Large intestine (tissue), 3 donors: ENCODE data around the gene CNTN4. TPM values are rescaled to one million over a fixed set of nuclear protein-coding genes. Genes with fewer than 3 reads are reported as not detected.
A peak's percentile ranks its signal among the peaks of the same experiment; 100 is the strongest.

ENCODE experiments used
- DNase-seq, 2 donors: peaks; one replicate each; pipeline versions ENCODE4 v3.0.0 to v3.0.0-alpha.2; 2013
- H3K27ac ChIP-seq: one replicate; pipeline ENCODE4 v1.5.1; 2013; ENCODE audit warnings: low read length
- H3K27me3 ChIP-seq: 2 replicates; pipeline ENCODE4 v1.6.1; 2013; ENCODE audit warnings: low read length; ENCODE audit not compliant: control insufficient read depth, insufficient read depth
- H3K36me3 ChIP-seq: 2 replicates; pipeline ENCODE4 v1.6.1; 2013; ENCODE audit warnings: low read length; ENCODE audit not compliant: control insufficient read depth, insufficient read depth
- H3K4me1 ChIP-seq: one replicate; pipeline ENCODE4 v1.6.1; 2013; ENCODE audit warnings: low read length; ENCODE audit not compliant: control insufficient read depth, insufficient read depth
- H3K4me3 ChIP-seq: one replicate; pipeline ENCODE4 v1.5.1; 2013; ENCODE audit warnings: low read length
- H3K9me3 ChIP-seq: one replicate; pipeline ENCODE4 v1.6.1; 2013; ENCODE audit warnings: mild to moderate bottlenecking, low read depth, low read length, moderate library complexity; ENCODE audit not compliant: control insufficient read depth
- WGBS: methylation state at CpG from one replicate; pipeline ENCODE4 v1.1.5; 2013; ENCODE audit warnings: low lambda C conversion rate; ENCODE audit not compliant: insufficient coverage; 5-methylcytosine and 5-hydroxymethylcytosine counted together
- polyA plus RNA-seq: library from polyadenylated mRNA; unstranded; fragments of 120-200 nt; gene quantifications from one replicate; pipeline ENCODE4 v1.2.1, GENCODE V29; 2013

Gene CNTN4
- polyA plus RNA-seq, 1 donor: 9.3 TPM

GRCh38 chr3:2247831-2248230 is 149.2 kb downstream of the CNTN4 start:
- Histone ChIP-seq H3K9me3 (no peaks in the 10 kb centered on the region), H3K27me3 (no peaks in the 10 kb centered on the region), H3K4me1 (no peaks in the 10 kb centered on the region), H3K36me3 (no peaks in the 10 kb centered on the region), H3K27ac (no peak overlapping the region), H3K4me3 (no peak overlapping the region)
- WGBS: 88% methylated on average over 1 of the region's 4 CpGs
- DNase-seq: no peak

DNA sequence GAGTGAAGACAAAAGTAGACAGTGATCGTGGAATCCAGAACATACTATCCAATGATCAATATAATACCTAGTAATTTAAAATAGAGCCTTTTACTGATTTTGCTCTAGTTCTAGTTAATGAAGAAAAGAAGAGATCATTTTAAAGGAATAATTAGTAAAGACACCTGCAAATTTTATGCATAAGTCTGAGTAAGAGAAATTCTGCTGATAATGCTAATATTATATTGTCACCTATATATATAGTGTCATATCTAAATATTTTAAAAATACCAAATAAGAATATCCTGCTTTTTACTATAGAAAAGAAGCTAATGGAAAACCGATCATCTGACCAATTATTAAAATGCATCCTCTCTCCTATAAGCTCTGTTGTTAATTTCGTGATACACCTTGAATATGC is 152.1 kb downstream of the CNTN4 start:
- WGBS: 100% methylated on average over 2 of the region's 3 CpGs
- Histone ChIP-seq H3K27me3 (no peaks in the 10 kb centered on the region), H3K9me3 (no peaks in the 10 kb centered on the region), H3K4me1 (no peaks in the 10 kb centered on the region), H3K4me3 (no peak overlapping the region), H3K36me3 (no peaks in the 10 kb centered on the region), H3K27ac (no peak overlapping the region)
- no peak for DNase-seq

GRCh38 chr3:2261747-2262146 is 163.1 kb downstream of the CNTN4 start:
- H3K9me3 ChIP-seq: no peaks in the 10 kb centered on the region
- H3K27ac ChIP-seq: no peak overlapping the region
- WGBS: 93% methylated on average over 3 of the region's 3 CpGs
- no peak overlapping the region for H3K4me3 ChIP-seq
- H3K36me3 ChIP-seq: no peaks in the 10 kb centered on the region
- H3K27me3 ChIP-seq: no peaks in the 10 kb centered on the region
- no peak for DNase-seq
- no peaks in the 10 kb centered on the region for H3K4me1 ChIP-seq

GRCh38 chr3:2262204-2262603 is 163.5 kb downstream of the CNTN4 start:
- Histone ChIP-seq H3K27me3 (no peaks in the 10 kb centered on the region), H3K4me1 (no peaks in the 10 kb centered on the region), H3K27ac (no peak overlapping the region), H3K9me3 (no peaks in the 10 kb centered on the region), H3K36me3 (no peaks in the 10 kb centered on the region), H3K4me3 (no peak overlapping the region)
- no CpG with 5 or more reads among the region's 4 CpGs for WGBS
- DNase-seq: no peak

- DNase-seq: no peak
- Histone ChIP-seq H3K27me3 (no peaks in the 10 kb centered on the region), H3K4me1 (no peaks in the 10 kb centered on the region), H3K36me3 (no peaks in the 10 kb centered on the region), H3K27ac (no peak overlapping the region), H3K9me3 (no peaks in the 10 kb centered on the region), H3K4me3 (no peak overlapping the region)
- WGBS: no CpG with 5 or more reads among the region's 1 CpG
These were observed 167.9 kb downstream of the CNTN4 start for GRCh38 chr3:2266606-2267005.

DNA sequence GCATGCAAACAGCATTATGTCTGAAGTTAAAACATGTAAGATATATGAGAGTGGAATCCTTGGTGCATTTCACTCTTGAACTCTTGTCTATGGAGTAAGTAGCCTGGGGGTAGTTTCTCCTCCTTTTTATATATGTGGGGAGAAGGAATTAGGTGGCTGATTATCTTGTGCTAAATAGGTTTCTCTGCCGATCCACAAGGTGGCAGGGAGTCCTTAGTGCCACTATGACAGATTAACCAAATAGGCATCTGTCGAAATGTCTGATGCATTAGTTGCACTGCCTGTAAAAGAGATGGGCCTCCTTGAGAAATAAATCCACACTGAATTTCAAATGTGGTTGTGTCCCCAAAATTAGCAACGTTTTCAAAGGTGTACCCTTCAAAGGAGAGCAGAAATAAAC is 170.1 kb downstream of the CNTN4 start:
- no CpG with 5 or more reads among the region's 3 CpGs for WGBS
- Histone ChIP-seq H3K4me1 (no peaks in the 10 kb centered on the region), H3K4me3 (no peak overlapping the region), H3K36me3 (no peaks in the 10 kb centered on the region), H3K27ac (no peak overlapping the region), H3K27me3 (no peaks in the 10 kb centered on the region), H3K9me3 (no peaks in the 10 kb centered on the region)
- DNase-seq: no peak

- Histone ChIP-seq H3K4me3 (no peak overlapping the region), H3K9me3 (no peaks in the 10 kb centered on the region), H3K27me3 (no peaks in the 10 kb centered on the region), H3K27ac (no peak overlapping the region), H3K36me3 (no peaks in the 10 kb centered on the region), H3K4me1 (no peaks in the 10 kb centered on the region)
- WGBS: no CpG with 5 or more reads among the region's 1 CpG
- no peak for DNase-seq
These were observed 175.9 kb downstream of the CNTN4 start for GRCh38 chr3:2274526-2274925.

- Histone ChIP-seq H3K27ac (no peak overlapping the region), H3K36me3 (no peaks in the 10 kb centered on the region), H3K4me3 (no peak overlapping the region)
These were observed 185.2 kb downstream of the CNTN4 start for GRCh38 chr3:2283818-2284217.

GRCh38 chr3:2300938-2301337 is 202.3 kb downstream of the CNTN4 start:
- no peak overlapping the region for H3K4me3 ChIP-seq
- H3K27ac ChIP-seq: no peak overlapping the region
- no peak for DNase-seq
- H3K4me1 ChIP-seq: no peaks in the 10 kb centered on the region
- H3K27me3 ChIP-seq: no peaks in the 10 kb centered on the region
- no peaks in the 10 kb centered on the region for H3K36me3 ChIP-seq
- H3K9me3 ChIP-seq: no peaks in the 10 kb centered on the region
- WGBS: no CpG with 5 or more reads among the region's 3 CpGs

More at GRCh38 chr3:2283818-2284217, 185.2 kb downstream of the CNTN4 start:
- Histone ChIP-seq H3K4me1 (no peaks in the 10 kb centered on the region), H3K27me3 (no peaks in the 10 kb centered on the region), H3K9me3 (no peaks in the 10 kb centered on the region)
- DNase-seq: no peak

DNA sequence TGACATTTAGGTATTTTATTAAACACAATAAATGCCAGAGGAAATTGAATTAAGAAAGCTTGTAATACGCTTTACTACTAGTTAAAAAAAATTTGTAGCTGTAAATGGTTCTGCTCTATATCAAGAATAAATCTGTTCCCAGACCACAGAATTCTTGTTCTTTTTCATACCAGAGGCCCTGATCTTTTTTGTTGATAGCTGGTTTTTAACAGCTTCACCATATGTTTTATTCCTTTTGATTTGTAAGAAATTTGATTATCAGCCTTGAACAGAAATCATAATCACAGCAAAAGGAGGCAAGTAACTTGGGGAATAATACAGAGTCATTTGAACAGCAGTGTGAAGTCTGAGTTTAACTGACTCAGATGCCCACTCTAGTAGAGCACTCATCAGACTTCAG is 202.7 kb downstream of the CNTN4 start:
- H3K27ac ChIP-seq: no peak overlapping the region
- DNase-seq: no peak
- no peaks in the 10 kb centered on the region for H3K36me3 ChIP-seq
- H3K4me3 ChIP-seq: no peak overlapping the region
- H3K9me3 ChIP-seq: no peaks in the 10 kb centered on the region
- no peaks in the 10 kb centered on the region for H3K4me1 ChIP-seq
- 100% methylated on average over 1 of the region's 1 CpG for WGBS
- no peaks in the 10 kb centered on the region for H3K27me3 ChIP-seq

- Histone ChIP-seq H3K36me3 (no peaks in the 10 kb centered on the region), H3K4me3 (no peak overlapping the region), H3K27me3 (no peaks in the 10 kb centered on the region), H3K27ac (no peak overlapping the region), H3K9me3 (no peaks in the 10 kb centered on the region), H3K4me1 (no peaks in the 10 kb centered on the region)
- DNase-seq: peak in 1 of 2 donors; percentile 20
- no CpG with 5 or more reads among the region's 6 CpGs for WGBS
These were observed 204.9 kb downstream of the CNTN4 start for GRCh38 chr3:2303566-2303965.
